Mammary epithelial cell (primary cell): Measurements from ENCODE around the gene PPIL6.

ENCODE experiments used
- CTCF ChIP-seq, 2 donors: IDR thresholded peaks in 1 of 2; conservative IDR thresholded peaks in 1 of 2; 2 replicates each; pipeline ENCODE4 v1.5.1; 2011 to 2012; ENCODE audit warnings: inconsistent platforms in 2 of 2, low read length in 2 of 2, mild to moderate bottlenecking in 2 of 2, control low read depth in 1 of 2, low read depth in 1 of 2; ENCODE audit not compliant: insufficient read depth in 1 of 2; ENCODE audit errors: extremely low read depth in 1 of 2
- EZH2 ChIP-seq: IDR thresholded peaks from 2 replicates; pipeline ENCODE4 v1.6.1; 2012; ENCODE audit warnings: low read length, inconsistent platforms, borderline replicate concordance

GRCh38 chr6:109345986-109346385, 94.4 kb downstream of the PPIL6 start:
- TF ChIP-seq CTCF (conservative IDR thresholded peaks at IDR 0.05 in 1 of 2, IDR thresholded peaks at IDR 0.05 in 1 of 2; ENCODE audit: extremely low read depth in 1 of 2, insufficient read depth in 1 of 2, low read depth in 1 of 2, low read length in 2 of 2) = no peak
- TF ChIP-seq EZH2 = no peak
